Measurements from ENCODE around the gene UBE2E2. TPM values are rescaled to one million over a fixed set of nuclear protein-coding genes. Genes with fewer than 3 reads are reported as not detected.

UBE2E2 gene
- total RNA-seq, 1 experiment from 2014 or later, result 64.3 TPM

GRCh38 chr3:23553353-23553752, 350.2 kb downstream of the UBE2E2 start:
- ChIA-PET CTCF (interaction anchor here (0.7 kb wide), 1 partner anchor 12 kb away, joined by 3 read pairs; no protein-coding TSS in a partner anchor), POLR2A (no interaction called here)
- Mint-ChIP-seq H3K4me1 (ENCODE audit: insufficient read depth, unreplicated experiment) (peaks cover 13% of the 10 kb centered on the region), H3K27ac (ENCODE audit: low read depth, unreplicated experiment) (no peak overlapping the region), H3K4me3 (ENCODE audit: unreplicated experiment) (no peak overlapping the region), H3K36me3 (ENCODE audit: insufficient read depth, unreplicated experiment) (peaks cover 13% of the 10 kb centered on the region), H3K9me3 (ENCODE audit: unreplicated experiment) (no peaks in the 10 kb centered on the region), H3K27me3 (ENCODE audit: insufficient read depth, unreplicated experiment) (no peaks in the 10 kb centered on the region)
- no peak for DNase-seq (ENCODE audit: unreplicated experiment)
- intact Hi-C loops (cut with micrococcal nuclease), result no loop called here
- BruUV-seq (replicated peaks), result no TSS peak
- TF ChIP-seq CTCF (IDR thresholded peaks at IDR 0.05; ENCODE audit: unreplicated experiment), result no peak

- no peak for TF ChIP-seq CTCF (IDR thresholded peaks at IDR 0.05; ENCODE audit: unreplicated experiment)
- Mint-ChIP-seq H3K36me3 (ENCODE audit: insufficient read depth, unreplicated experiment) (peaks cover 7% of the 10 kb centered on the region), H3K27me3 (ENCODE audit: insufficient read depth, unreplicated experiment) (no peaks in the 10 kb centered on the region), H3K4me3 (ENCODE audit: unreplicated experiment) (no peak overlapping the region), H3K4me1 (ENCODE audit: insufficient read depth, unreplicated experiment) (peaks cover 24% of the 10 kb centered on the region), H3K9me3 (ENCODE audit: unreplicated experiment) (no peaks in the 10 kb centered on the region), H3K27ac (ENCODE audit: low read depth, unreplicated experiment) (no peak overlapping the region)
- DNase-seq (ENCODE audit: unreplicated experiment), result no peak
- ChIA-PET CTCF (interaction anchor here (0.7 kb wide), 1 partner anchor 50 kb away, joined by 3 read pairs; no protein-coding TSS in a partner anchor), POLR2A (no interaction called here)
- intact Hi-C loops (cut with micrococcal nuclease), result no loop called here
- no TSS peak for BruUV-seq (replicated peaks)
Observed at GRCh38 chr3:23565041-23565775, 362.1 kb downstream of the UBE2E2 start.

GRCh38 chr3:23566499-23566898, 363.4 kb downstream of the UBE2E2 start:
- no peak overlapping the region for H3K4me3 Mint-ChIP-seq (ENCODE audit: unreplicated experiment)
- ChIA-PET POLR2A (interaction anchor here (1.1 kb wide), 1 partner anchor 12 kb away, joined by 3 read pairs; no protein-coding TSS in a partner anchor), CTCF (no interaction called here)
- no peaks in the 10 kb centered on the region for H3K9me3 Mint-ChIP-seq (ENCODE audit: unreplicated experiment)
- no peaks in the 10 kb centered on the region for H3K27me3 Mint-ChIP-seq (ENCODE audit: insufficient read depth, unreplicated experiment)
- H3K36me3 Mint-ChIP-seq (ENCODE audit: insufficient read depth, unreplicated experiment), result peaks cover 7% of the 10 kb centered on the region
- intact Hi-C loops (cut with micrococcal nuclease), result no loop called here
- no peak for DNase-seq (ENCODE audit: unreplicated experiment)
- BruUV-seq (replicated peaks), result no TSS peak
- no peak overlapping the region for H3K27ac Mint-ChIP-seq (ENCODE audit: low read depth, unreplicated experiment)
- H3K4me1 Mint-ChIP-seq (ENCODE audit: insufficient read depth, unreplicated experiment), result peaks cover 24% of the 10 kb centered on the region
- TF ChIP-seq CTCF (IDR thresholded peaks at IDR 0.05; ENCODE audit: unreplicated experiment), result no peak

GRCh38 chr3:23567917-23568316, 364.8 kb downstream of the UBE2E2 start:
- ChIA-PET POLR2A (no interaction called here), CTCF (interaction anchor here (0.5 kb wide), 1 partner anchor 11 kb away, joined by 4 read pairs; no protein-coding TSS in a partner anchor)
- no TSS peak for BruUV-seq (replicated peaks)
- peaks cover 7% of the 10 kb centered on the region for H3K36me3 Mint-ChIP-seq (ENCODE audit: insufficient read depth, unreplicated experiment)
- no peaks in the 10 kb centered on the region for H3K27me3 Mint-ChIP-seq (ENCODE audit: insufficient read depth, unreplicated experiment)
- peak; percentile 73 for DNase-seq (ENCODE audit: unreplicated experiment)
- H3K4me1 Mint-ChIP-seq (ENCODE audit: insufficient read depth, unreplicated experiment), result peaks cover 24% of the 10 kb centered on the region
- H3K27ac Mint-ChIP-seq (ENCODE audit: low read depth, unreplicated experiment), result peak overlapping the region; percentile 91
- H3K4me3 Mint-ChIP-seq (ENCODE audit: unreplicated experiment), result no peak overlapping the region
- intact Hi-C loops (cut with micrococcal nuclease), result no loop called here
- TF ChIP-seq CTCF (IDR thresholded peaks at IDR 0.05; ENCODE audit: unreplicated experiment), result no peak
- no peaks in the 10 kb centered on the region for H3K9me3 Mint-ChIP-seq (ENCODE audit: unreplicated experiment)

Measured in MCF 10A (cell line).